ENCODE results near the gene ABCB7. TPM values are rescaled to one million over a fixed set of nuclear protein-coding genes. Genes with fewer than 3 reads are reported as not detected.
"Not testable (repeated sequence)": the region's sequence is repeated elsewhere in the genome, so short reads cannot be mapped to it uniquely, and the experiment has no call there.

Gene ABCB7
- total RNA-seq, 2 experiments from 2014 or later, result 13.4 to 14.5 TPM

GRCh38 chrX:75061701-75062100, 94.4 kb downstream of the ABCB7 start:
- Mint-ChIP-seq H3K4me3 (no peak overlapping the region), H3K4me1 (ENCODE audit: low read depth) (no peaks in the 10 kb centered on the region), H3K27ac (no peak overlapping the region), H3K27me3 (no peaks in the 10 kb centered on the region), H3K36me3 (ENCODE audit: low read depth) (peaks cover 54% of the 10 kb centered on the region), H3K9me3 (no peaks in the 10 kb centered on the region)
- DNase-seq (no peak), ATAC-seq (ENCODE audit: poor library complexity) (no peak)
- Histone ChIP-seq H3K36me3 (ENCODE audit: insufficient read depth, low read length) (peaks cover 7% of the 10 kb centered on the region), H3K9me3 (ENCODE audit: control insufficient read depth in 1 of 2, insufficient read depth in 1 of 2, low read length in 2 of 2) (no peaks in the 10 kb centered on the region), H3K27me3 (ENCODE audit: control insufficient read depth in 1 of 2, insufficient read depth in 2 of 2, low read length in 2 of 2) (no peaks in the 10 kb centered on the region), H3K27ac (ENCODE audit: low read depth in 1 of 2, low read length in 2 of 2) (no peak overlapping the region), H3K4me3 (ENCODE audit: low read length) (no peak overlapping the region), H3K4me1 (ENCODE audit: insufficient read depth, low read length) (no peaks in the 10 kb centered on the region)
- CTCF ChIA-PET, result no interaction called here
- intact Hi-C loops (cut with DNase I, micrococcal nuclease), result no loop called here
- TF ChIP-seq CTCF (IDR thresholded peaks at IDR 0.05), result no peak
- POLR2A ChIA-PET, result no interaction called here

GRCh38 chrX:75051047-75051446, 105.0 kb downstream of the ABCB7 start:
- H3K9me3 Mint-ChIP-seq, result no peaks in the 10 kb centered on the region
- TF ChIP-seq CTCF (IDR thresholded peaks at IDR 0.05), result no peak
- ChIA-PET POLR2A (no interaction called here), CTCF (interaction anchor here (1.1 kb wide), 1 partner anchor 24 kb away, joined by 3 read pairs; no protein-coding TSS in a partner anchor)
- H3K4me3 Mint-ChIP-seq, result no peak overlapping the region
- H3K4me1 Mint-ChIP-seq (ENCODE audit: low read depth), result no peaks in the 10 kb centered on the region
- H3K27me3 Mint-ChIP-seq, result no peaks in the 10 kb centered on the region
- H3K36me3 Mint-ChIP-seq (ENCODE audit: low read depth), result peaks cover 45% of the 10 kb centered on the region
- intact Hi-C loops (cut with DNase I, micrococcal nuclease), result no loop called here
- H3K27me3 ChIP-seq (ENCODE audit: control insufficient read depth in 1 of 2, insufficient read depth in 2 of 2, low read length in 2 of 2), result no peaks in the 10 kb centered on the region
- no peaks in the 10 kb centered on the region for H3K4me1 ChIP-seq (ENCODE audit: insufficient read depth, low read length)
- no peak overlapping the region for H3K27ac ChIP-seq (ENCODE audit: low read depth in 1 of 2, low read length in 2 of 2)
- no peak overlapping the region for H3K27ac Mint-ChIP-seq
- ATAC-seq (ENCODE audit: poor library complexity) (no peak), DNase-seq (no peak)
- H3K36me3 ChIP-seq (ENCODE audit: insufficient read depth, low read length), result peaks cover 3% of the 10 kb centered on the region
- no peak overlapping the region for H3K4me3 ChIP-seq (ENCODE audit: low read length)
- H3K9me3 ChIP-seq (ENCODE audit: control insufficient read depth in 1 of 2, insufficient read depth in 1 of 2, low read length in 2 of 2), result no peaks in the 10 kb centered on the region

GRCh38 chrX:75045369-75045768, 110.7 kb downstream of the ABCB7 start:
- H3K4me1 ChIP-seq (ENCODE audit: insufficient read depth, low read length), result no peaks in the 10 kb centered on the region
- Mint-ChIP-seq H3K27ac (no peak overlapping the region), H3K4me1 (ENCODE audit: low read depth) (no peaks in the 10 kb centered on the region), H3K27me3 (no peaks in the 10 kb centered on the region), H3K4me3 (no peak overlapping the region), H3K36me3 (ENCODE audit: low read depth) (peaks cover 16% of the 10 kb centered on the region), H3K9me3 (no peaks in the 10 kb centered on the region)
- TF ChIP-seq CTCF (IDR thresholded peaks at IDR 0.05), result no peak
- intact Hi-C loops (cut with DNase I, micrococcal nuclease), result no loop called here
- H3K27ac ChIP-seq (ENCODE audit: low read depth in 1 of 2, low read length in 2 of 2), result no peak overlapping the region
- H3K9me3 ChIP-seq (ENCODE audit: control insufficient read depth in 1 of 2, insufficient read depth in 1 of 2, low read length in 2 of 2), result peaks cover 0 to 4% of the 10 kb centered on the region in 2 experiments
- no peaks in the 10 kb centered on the region for H3K27me3 ChIP-seq (ENCODE audit: control insufficient read depth in 1 of 2, insufficient read depth in 2 of 2, low read length in 2 of 2)
- no peak overlapping the region for H3K4me3 ChIP-seq (ENCODE audit: low read length)
- ChIA-PET CTCF (no interaction called here), POLR2A (no interaction called here)
- ATAC-seq (ENCODE audit: poor library complexity) (no peak), DNase-seq (no peak)
- H3K36me3 ChIP-seq (ENCODE audit: insufficient read depth, low read length), result no peaks in the 10 kb centered on the region

GRCh38 chrX:75044142-75044541, 111.9 kb downstream of the ABCB7 start:
- H3K4me1 ChIP-seq (ENCODE audit: insufficient read depth, low read length); H3K4me3 ChIP-seq (ENCODE audit: low read length); H3K9me3 Mint-ChIP-seq; H3K27me3 Mint-ChIP-seq; H3K27ac Mint-ChIP-seq; DNase-seq; POLR2A ChIA-PET; H3K4me3 Mint-ChIP-seq; H3K9me3 ChIP-seq (ENCODE audit: control insufficient read depth in 1 of 2, insufficient read depth in 1 of 2, low read length in 2 of 2); H3K27me3 ChIP-seq (ENCODE audit: control insufficient read depth in 1 of 2, insufficient read depth in 2 of 2, low read length in 2 of 2); H3K36me3 ChIP-seq (ENCODE audit: insufficient read depth, low read length); CTCF ChIA-PET; intact Hi-C loops (cut with DNase I, micrococcal nuclease); H3K4me1 Mint-ChIP-seq (ENCODE audit: low read depth); H3K27ac ChIP-seq (ENCODE audit: low read depth in 1 of 2, low read length in 2 of 2); ATAC-seq (ENCODE audit: poor library complexity): not testable (repeated sequence)
- H3K36me3 Mint-ChIP-seq (ENCODE audit: low read depth), result peaks cover 14% of the 10 kb centered on the region

Measured in CD4-positive, alpha-beta T cell (primary cell).